ENCODE results near the gene KLHL2.

- no peak for TF ChIP-seq CTCF (IDR thresholded peaks at IDR 0.05; ENCODE audit: poor library complexity)
- no peak for TF ChIP-seq EZH2 (IDR thresholded peaks at IDR 0.05; ENCODE audit: borderline replicate concordance)
These were observed 152.8 kb downstream of the KLHL2 start for GRCh38 chr4:165360041-165360695.
